Pancreas (tissue), 10 donors: Measurements from ENCODE around the gene PCED1B. TPM values are rescaled to one million over a fixed set of nuclear protein-coding genes. Genes with fewer than 3 reads are reported as not detected.

Source experiments
- ATAC-seq, 4 donors: fragments of 200-7000 bp; cut with Tn5 transposase; one replicate each; pipeline versions ENCODE4 v1.8.0 to v1.9.1; 2020; ENCODE audit warnings: mild to moderate bottlenecking in 4 of 4, moderate library complexity in 4 of 4
- DNase-seq, 6 donors: peaks; one replicate each; pipeline ENCODE4 v3.0.0-alpha.2; 2020
- FAIRE-seq: peaks from 2 replicates; lab custom pipeline; 2012; peaks lifted over from hg19 to GRCh38; lab: Jason Lieb, UNC
- H3K27ac ChIP-seq, 4 donors: fragments of 200-600 bp; sonication (generic); 1 replicate in 3 of 4; 2 replicates in 1 of 4; pipeline versions ENCODE4 v1.5.0 to v1.8.0; 2020
- H3K27me3 ChIP-seq, 4 donors: fragments of 200-600 bp; one replicate each; pipeline ENCODE4 v1.8.0; 2021
- H3K36me3 ChIP-seq, 3 donors: fragments of 200-600 bp; sonication (generic) in 1 of 3; one replicate each; pipeline versions ENCODE4 v1.5.0 to v1.8.0; 2020 to 2021
- H3K4me1 ChIP-seq, 3 donors: fragments of 200-600 bp; one replicate each; pipeline ENCODE4 v1.8.0; 2021
- H3K4me3 ChIP-seq, 4 donors: fragments of 200-600 bp; sonication (generic) in 2 of 4; one replicate each; pipeline versions ENCODE4 v1.5.0 to v1.8.0; 2020 to 2021
- H3K9me3 ChIP-seq, 4 donors: fragments of 200-600 bp; one replicate each; pipeline ENCODE4 v1.8.0; 2021
- WGBS, 2 donors: extraction: QIAGEN DNeasy Blood & Tissue Kit; methylation state at CpG; one replicate each; pipeline ENCODE4 v1.1.7; 2013; 5-methylcytosine and 5-hydroxymethylcytosine counted together
- intact Hi-C, 3 donors: fragments of 100-400 bp; cut with DNase I; formaldehyde crosslinking; loops; one replicate each; pipeline versions ENCODE4 v1.11.1 to v1.14.2; 2022
- polyA plus RNA-seq, 2 donors: library from polyadenylated mRNA; stranded (reverse); fragments of 200-250 nt; gene quantifications; one replicate each; pipeline ENCODE4 v1.2.3, GENCODE V29; 2013
- total RNA-seq, 6 donors: library from RNA; stranded (reverse); fragmentation: NEBNext Ultra II Directional in 4 of 6; extraction: Animal tissue kit (Norgen Biotek cat#: 25700) in 4 of 6; gene quantifications; one replicate each; pipeline versions ENCODE4 v1.2.1 to v1.2.4, GENCODE V29; 2021 to 2023
- TF ChIP-seq, protein P1 (sequence below), 4 donors: fragments of 200-600 bp; sonication (generic) in 3 of 4; IDR thresholded peaks; one replicate each; pipeline versions ENCODE4 v1.5.0 to v1.8.0; 2021; ENCODE audit warnings: antibody characterized with exemption in 4 of 4
- donor health status: healthy with polysubstance abuse.
- donor health status: DM: no; HTN: no; CAD: no; lungs with moderate emphysema.
- donor health status: DM: no; HTN: no; CAD: no.
- donor health status: control.
- donor health status: control.
- donor health status: Bipolar disorder and iron deficiency.
- donor health status: DM: yes; HTN: yes; CAD: no.
- donor health status: DM: no; HTN: no; CAD: no.
- donor health status: DM: no; HTN: no; CAD: no.
- donor health status: DM: yes; HTN: yes; CAD: no.

Gene PCED1B
- total and polyA plus RNA-seq, 8 donors: 0.71 to 6.4 (median 1.7) TPM

DNA sequence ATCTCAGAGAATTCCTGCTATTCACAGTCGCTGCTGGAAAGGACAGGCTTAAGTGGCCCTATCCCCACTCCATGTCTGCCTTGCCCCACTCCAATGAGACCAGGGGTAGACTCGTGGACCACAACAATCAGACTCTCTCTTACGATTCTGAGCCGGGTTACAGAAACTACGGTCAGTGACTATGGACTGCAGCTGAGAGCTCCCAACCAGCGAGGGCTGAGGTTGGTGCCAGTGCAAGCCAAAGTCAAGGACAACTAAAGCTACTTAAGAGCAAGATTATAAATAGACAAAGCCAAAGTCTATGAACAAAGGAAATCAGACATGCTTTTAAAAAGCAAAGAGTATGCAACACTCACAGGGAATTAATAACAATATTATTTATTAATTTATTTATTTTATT, 18.7 kb downstream of the PCED1B start:
- Histone ChIP-seq H3K4me1 (peaks cover 0 to 9% (median 0%) of the 10 kb centered on the region in 3 donors), H3K27ac (peak overlapping the region in 1 of 4 donors; percentile 6)
- 40 to 47% methylated on average over 6 of the region's 6 CpGs for WGBS, 2 donors

DNA sequence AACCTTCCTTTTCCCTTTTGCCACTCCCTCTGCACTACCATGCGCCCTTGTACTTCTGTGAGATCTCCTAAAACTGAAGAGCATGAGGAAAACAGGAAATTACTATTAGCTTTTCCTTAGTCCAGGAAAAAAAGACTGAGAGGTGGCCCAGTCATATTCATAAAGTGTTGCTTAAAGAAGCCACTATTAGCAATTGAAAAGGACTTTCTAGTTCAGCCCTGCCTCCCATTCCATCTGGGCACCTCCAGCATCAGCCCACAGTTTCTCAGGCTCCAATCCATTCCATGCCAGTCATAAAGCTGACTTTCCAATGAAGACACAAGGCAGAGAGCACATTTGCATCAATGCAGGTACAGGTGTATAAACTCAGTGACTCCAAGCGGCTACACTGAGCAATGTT, 20.2 kb downstream of the PCED1B start:
- Histone ChIP-seq H3K4me1 (peaks cover 0 to 9% (median 0%) of the 10 kb centered on the region in 3 donors), H3K4me3 (no peak overlapping the region), H3K9me3 (no peaks in the 10 kb centered on the region), H3K27ac (no peak overlapping the region), H3K27me3 (no peaks in the 10 kb centered on the region), H3K36me3 (no peaks in the 10 kb centered on the region)
- ATAC-seq (no peak), FAIRE-seq (no peak), DNase-seq (no peak)
- TF ChIP-seq, protein P1, sequence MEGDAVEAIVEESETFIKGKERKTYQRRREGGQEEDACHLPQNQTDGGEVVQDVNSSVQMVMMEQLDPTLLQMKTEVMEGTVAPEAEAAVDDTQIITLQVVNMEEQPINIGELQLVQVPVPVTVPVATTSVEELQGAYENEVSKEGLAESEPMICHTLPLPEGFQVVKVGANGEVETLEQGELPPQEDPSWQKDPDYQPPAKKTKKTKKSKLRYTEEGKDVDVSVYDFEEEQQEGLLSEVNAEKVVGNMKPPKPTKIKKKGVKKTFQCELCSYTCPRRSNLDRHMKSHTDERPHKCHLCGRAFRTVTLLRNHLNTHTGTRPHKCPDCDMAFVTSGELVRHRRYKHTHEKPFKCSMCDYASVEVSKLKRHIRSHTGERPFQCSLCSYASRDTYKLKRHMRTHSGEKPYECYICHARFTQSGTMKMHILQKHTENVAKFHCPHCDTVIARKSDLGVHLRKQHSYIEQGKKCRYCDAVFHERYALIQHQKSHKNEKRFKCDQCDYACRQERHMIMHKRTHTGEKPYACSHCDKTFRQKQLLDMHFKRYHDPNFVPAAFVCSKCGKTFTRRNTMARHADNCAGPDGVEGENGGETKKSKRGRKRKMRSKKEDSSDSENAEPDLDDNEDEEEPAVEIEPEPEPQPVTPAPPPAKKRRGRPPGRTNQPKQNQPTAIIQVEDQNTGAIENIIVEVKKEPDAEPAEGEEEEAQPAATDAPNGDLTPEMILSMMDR (IDR thresholded peaks at IDR 0.05): no peak
- intact Hi-C loops: no loop called here
- WGBS, 2 donors: 76 to 98% methylated on average over 2 of the region's 2 CpGs

More for the DNA sequence above, 18.7 kb downstream of the PCED1B start:
- peak; percentile 71 to 94 (median 79) for ATAC-seq
- intact Hi-C loops: no loop called here
- FAIRE-seq: no peak
- TF ChIP-seq, protein P1 (IDR thresholded peaks at IDR 0.05): no peak
- Histone ChIP-seq H3K36me3 (no peaks in the 10 kb centered on the region), H3K9me3 (no peaks in the 10 kb centered on the region), H3K27me3 (no peaks in the 10 kb centered on the region), H3K4me3 (no peak overlapping the region)
- peak in 2 of 6 donors; percentile 18 to 24 for DNase-seq

DNA sequence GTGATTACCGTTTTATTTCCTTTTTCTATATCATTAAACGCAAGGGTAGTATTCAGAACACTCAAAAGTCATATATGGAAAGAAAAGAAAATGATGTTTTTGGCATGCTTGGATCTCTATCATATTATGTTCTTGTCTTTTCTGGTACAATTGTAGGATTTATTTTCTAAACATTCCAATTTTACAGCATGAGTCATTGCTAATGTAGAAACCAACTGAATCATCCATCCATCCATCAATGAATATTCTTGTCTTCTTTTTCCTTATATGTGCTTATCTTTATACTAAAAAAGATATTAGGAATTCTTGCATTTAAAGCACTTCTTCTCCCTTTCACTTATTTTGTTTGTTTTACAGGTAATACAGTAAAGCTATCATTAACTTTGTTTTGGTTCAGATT, 20.7 kb downstream of the PCED1B start:
- Histone ChIP-seq H3K9me3 (no peaks in the 10 kb centered on the region), H3K36me3 (no peaks in the 10 kb centered on the region), H3K27ac (no peak overlapping the region), H3K4me3 (no peak overlapping the region), H3K4me1 (peaks cover 0 to 9% (median 0%) of the 10 kb centered on the region in 3 donors), H3K27me3 (no peaks in the 10 kb centered on the region)
- TF ChIP-seq, protein P1 (IDR thresholded peaks at IDR 0.05): no peak
- no peak for DNase-seq
- ATAC-seq: no peak
- intact Hi-C loops: no loop called here
- WGBS, 2 donors: 98% methylated on average over 2 of the region's 2 CpGs
- no peak for FAIRE-seq

DNA sequence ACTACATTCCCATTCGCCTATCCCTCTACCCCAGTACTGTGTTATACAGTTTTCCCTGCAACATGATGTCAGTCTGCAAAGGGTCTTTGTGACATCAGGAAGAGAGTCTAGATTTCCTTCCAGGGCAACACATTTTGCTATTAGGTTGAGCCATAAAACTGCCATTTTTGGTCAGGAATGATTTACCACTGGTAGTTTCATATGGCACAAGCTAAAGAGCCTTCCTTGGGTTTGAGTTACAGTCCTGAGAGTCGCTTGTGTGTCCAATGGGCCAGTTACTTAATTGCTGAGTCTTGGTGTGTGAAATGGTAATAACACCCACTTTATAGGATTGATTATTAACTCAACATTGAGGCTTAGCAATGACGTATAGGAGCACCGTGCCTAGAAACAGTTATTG, 23.0 kb downstream of the PCED1B start:
- TF ChIP-seq, protein P1 (IDR thresholded peaks at IDR 0.05): no peak
- Histone ChIP-seq H3K4me3 (no peak overlapping the region), H3K27me3 (no peaks in the 10 kb centered on the region), H3K9me3 (no peaks in the 10 kb centered on the region), H3K27ac (no peak overlapping the region), H3K4me1 (peaks cover 0 to 3% (median 0%) of the 10 kb centered on the region in 3 donors), H3K36me3 (no peaks in the 10 kb centered on the region)
- DNase-seq (no peak), FAIRE-seq (no peak), ATAC-seq (no peak)
- 89 to 91% methylated on average over 4 of the region's 4 CpGs for WGBS, 2 donors
- intact Hi-C loops: no loop called here

DNA sequence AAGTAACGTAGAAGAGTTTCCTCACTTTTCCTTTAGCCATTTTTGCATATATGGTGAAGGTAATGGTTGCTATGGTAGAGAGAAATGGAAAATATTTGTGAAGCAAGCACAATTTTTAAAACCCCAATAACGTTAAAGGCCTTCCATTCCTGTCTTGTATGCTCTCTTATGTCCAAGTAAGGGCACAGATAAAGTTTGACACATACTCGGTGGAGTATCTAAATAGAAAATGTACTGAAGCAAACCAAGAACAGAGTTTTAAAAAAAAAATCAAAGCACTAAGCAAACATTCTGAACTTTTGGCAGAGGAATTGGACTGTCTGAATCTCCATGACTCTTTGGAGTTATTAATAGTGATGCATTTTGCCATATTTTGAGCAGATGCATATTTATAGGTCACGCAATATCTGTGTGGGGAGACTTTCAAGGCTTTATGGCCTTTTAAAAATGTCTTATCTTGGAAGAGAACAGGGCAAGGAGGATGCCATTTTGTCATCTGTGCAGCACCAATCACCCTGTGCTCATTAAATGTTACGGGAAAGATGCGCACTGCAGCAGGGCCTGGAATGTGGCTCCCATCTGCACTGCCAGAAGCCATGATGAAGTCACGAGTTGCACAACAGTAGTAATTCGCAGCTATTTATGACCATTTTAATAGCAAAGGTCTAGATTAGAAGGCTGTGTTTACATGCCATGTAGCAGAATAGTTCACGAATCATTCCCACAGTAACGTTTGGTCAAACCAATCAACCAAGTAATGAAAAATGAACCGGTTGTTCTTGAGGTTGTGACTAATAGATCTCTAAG, 23.6 kb downstream of the PCED1B start:
- ATAC-seq: peak in 1 of 4 donors; percentile 21
- no peak overlapping the region for H3K27ac ChIP-seq
- intact Hi-C loops: no loop called here
- no peaks in the 10 kb centered on the region for H3K9me3 ChIP-seq
- H3K27me3 ChIP-seq: no peaks in the 10 kb centered on the region
- TF ChIP-seq, protein P1 (IDR thresholded peaks at IDR 0.05): no peak
- 79 to 83% methylated on average over 11 of the region's 11 CpGs for WGBS, 2 donors
- no peak for DNase-seq
- H3K4me1 ChIP-seq: no peaks in the 10 kb centered on the region
- peak; percentile 13 for FAIRE-seq
- no peak overlapping the region for H3K4me3 ChIP-seq
- H3K36me3 ChIP-seq: no peaks in the 10 kb centered on the region
